ENCODE data around the gene CHCHD5.

CHCHD5 gene

GRCh38 chr2:112623913-112624777 lies 39.7 kb downstream of the CHCHD5 start:
- DNase-seq (ENCODE audit: low read depth in 2 of 2): peak; percentile 46 to 67

- DNase-seq (ENCODE audit: low read depth in 2 of 2): no peak
Observed at GRCh38 chr2:112625474-112626114, 41.2 kb downstream of the CHCHD5 start.

GRCh38 chr2:112626604-112627059 lies 42.2 kb downstream of the CHCHD5 start:
- DNase-seq (ENCODE audit: low read depth in 2 of 2): peak; percentile 31 to 43

GRCh38 chr2:112627060-112628040 lies 42.9 kb downstream of the CHCHD5 start:
- DNase-seq (ENCODE audit: low read depth in 2 of 2): no peak

- no peak for DNase-seq (ENCODE audit: low read depth in 2 of 2)
Observed at GRCh38 chr2:112629224-112629623, 44.8 kb downstream of the CHCHD5 start.

- no peak for DNase-seq (ENCODE audit: low read depth in 2 of 2)
Observed at GRCh38 chr2:112629823-112630222, 45.4 kb downstream of the CHCHD5 start.

- no peak for DNase-seq (ENCODE audit: low read depth in 2 of 2)
Observed at GRCh38 chr2:112630268-112630667, 45.9 kb downstream of the CHCHD5 start.

GRCh38 chr2:112633708-112634107 lies 49.3 kb downstream of the CHCHD5 start:
- DNase-seq (ENCODE audit: low read depth in 2 of 2): no peak

- DNase-seq (ENCODE audit: low read depth in 2 of 2): no peak
Observed at GRCh38 chr2:112634153-112634873, 49.9 kb downstream of the CHCHD5 start.

- no peak for DNase-seq (ENCODE audit: low read depth in 2 of 2)
Observed at GRCh38 chr2:112634874-112635157, 50.4 kb downstream of the CHCHD5 start.

GRCh38 chr2:112636605-112637288 lies 52.3 kb downstream of the CHCHD5 start:
- DNase-seq (ENCODE audit: low read depth in 2 of 2): no peak

- no peak for DNase-seq (ENCODE audit: low read depth in 2 of 2)
Observed at GRCh38 chr2:112637289-112637660, 52.9 kb downstream of the CHCHD5 start.

All from stimulated activated CD4-positive, alpha-beta T cell treated with anti-CD3 and anti-CD28 coated beads, Interleukin-12 subunit alpha, Interleukin-12 subunit beta, amount 100 ng/mL, for 24 hours (primary cell).